ENCODE data around the gene DLD. TPM values are rescaled to one million over a fixed set of nuclear protein-coding genes. Genes with fewer than 3 reads are reported as not detected.
"Not testable (repeated sequence)": the region's sequence is repeated elsewhere in the genome, so short reads cannot be mapped to it uniquely, and the experiment has no call there.

Gene DLD
- total RNA-seq (2014; rRNA removed; shearing (Covaris generic)), result 163 and 168 TPM in 2 replicates

DNA sequence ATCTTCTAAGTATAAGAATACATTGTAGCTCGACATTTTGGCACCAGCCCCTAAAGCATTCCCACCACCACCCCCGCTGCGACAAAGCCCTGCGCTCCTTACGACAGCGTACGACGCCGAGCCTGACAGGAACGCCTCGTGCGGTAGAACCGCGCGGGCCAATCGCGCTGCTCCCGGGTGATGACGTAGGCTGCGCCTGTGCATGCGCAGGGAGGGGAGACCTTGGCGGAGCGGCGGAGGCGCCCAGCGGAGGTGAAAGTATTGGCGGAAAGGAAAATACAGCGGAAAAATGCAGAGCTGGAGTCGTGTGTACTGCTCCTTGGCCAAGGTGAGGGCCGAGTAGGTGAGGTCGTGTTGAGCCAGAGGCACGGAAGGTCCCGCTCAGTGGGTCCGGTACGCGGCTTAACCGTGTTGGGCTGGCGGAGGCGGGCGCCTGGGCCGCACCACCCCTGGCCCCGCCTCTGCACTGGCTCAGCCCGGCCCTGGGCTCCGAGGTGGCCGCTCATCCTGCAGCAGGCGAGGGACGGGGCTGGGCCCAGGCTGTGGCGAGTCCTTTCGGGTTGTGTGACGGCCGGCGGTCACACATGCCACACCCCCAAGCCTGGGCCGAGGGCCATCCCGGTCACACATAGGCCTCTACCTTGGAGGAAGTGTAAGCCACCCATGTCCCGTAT is at the start of gene DLD:
DLD (plus strand) TSS at position 222 of the 674 bp plus-strand sequence; CDS start at position 290, 68 bp downstream.
- peak; percentile 99 for DNase-seq (ENCODE audit: low read depth)

GRCh38 chr7:107842213-107842612 is 48.8 kb upstream of the DLD start:
- DNase-seq (ENCODE audit: low read depth), result no peak

DNA sequence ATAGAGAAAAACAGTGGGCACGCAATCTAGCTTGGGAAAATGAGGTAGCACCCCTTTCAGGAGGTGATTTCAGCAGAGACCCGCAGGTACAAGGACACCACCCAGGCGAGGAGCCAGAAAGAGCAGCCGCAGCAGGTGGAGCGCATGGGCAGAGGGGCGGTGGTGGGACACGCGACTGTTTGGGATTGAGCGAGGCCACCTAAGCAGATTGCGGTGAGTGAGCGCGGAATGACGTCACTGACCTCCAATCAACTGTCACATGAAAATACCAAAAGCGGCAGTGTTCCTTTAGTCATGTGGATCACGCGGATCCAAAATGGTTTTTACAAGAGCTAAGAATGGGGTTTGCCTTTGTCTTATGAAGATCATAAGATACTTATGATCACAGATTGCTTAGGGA is 47.8 kb upstream of the DLD start:
- no peak for DNase-seq (ENCODE audit: low read depth)

GRCh38 chr7:107846324-107846723 is 44.7 kb upstream of the DLD start:
- no peak for DNase-seq (ENCODE audit: low read depth)

DNA sequence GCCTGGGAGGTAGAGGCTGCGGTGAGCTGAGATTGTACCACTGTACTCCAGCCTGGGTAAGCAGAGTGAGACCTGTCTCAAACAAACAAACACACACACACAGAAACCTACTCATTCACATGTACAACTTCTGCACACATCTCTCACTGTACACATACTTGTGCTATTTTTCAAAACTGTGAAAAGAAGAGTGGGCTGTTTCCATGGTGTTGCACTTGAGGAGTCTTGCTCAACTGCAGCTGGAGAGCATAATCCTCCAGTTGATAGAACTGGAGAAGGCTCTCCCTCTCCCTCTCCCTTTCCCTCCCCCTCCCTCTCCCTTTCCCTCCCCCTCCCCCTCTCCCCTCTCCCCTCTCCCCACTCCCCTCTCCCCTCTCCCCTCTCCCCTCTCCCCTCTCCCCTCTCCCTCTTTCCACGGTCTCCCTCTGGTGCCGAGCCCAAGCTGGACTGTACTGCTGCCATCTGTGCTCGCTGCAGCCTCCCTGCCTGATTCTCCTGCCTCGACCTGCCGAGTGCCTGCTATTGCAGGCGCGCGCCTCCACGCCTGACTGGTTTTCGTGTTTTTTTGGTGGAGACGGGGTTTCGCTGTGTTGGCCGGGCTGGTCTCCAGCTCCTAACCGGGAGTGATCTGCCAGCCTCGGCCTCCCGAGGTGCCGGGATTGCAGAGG is 43.7 kb upstream of the DLD start:
- DNase-seq (ENCODE audit: low read depth), result no peak

- DNase-seq (ENCODE audit: low read depth), result not testable (repeated sequence)
These were observed 43.2 kb upstream of the DLD start for GRCh38 chr7:107847836-107848175.

DNA sequence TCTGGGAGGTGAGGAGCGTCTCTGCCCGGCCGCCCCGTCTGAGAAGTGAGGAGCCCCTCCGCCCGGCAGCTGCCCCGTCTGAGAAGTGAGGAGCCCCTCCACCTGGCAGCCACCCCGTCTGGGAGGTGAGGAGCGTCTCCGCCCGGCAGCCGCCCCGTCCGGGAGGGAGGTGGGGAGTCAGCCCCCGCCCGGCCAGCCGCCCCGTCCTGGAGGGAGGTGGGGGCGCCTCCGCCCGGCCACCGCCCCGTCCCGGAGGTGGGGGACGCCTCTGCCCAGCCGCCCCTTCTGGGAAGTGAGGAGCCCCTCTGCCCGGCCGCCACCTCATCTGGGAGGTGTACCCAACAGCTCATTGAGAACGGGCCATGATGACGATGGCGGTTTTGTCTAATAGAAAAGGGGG is 42.8 kb upstream of the DLD start:
- DNase-seq (ENCODE audit: low read depth), result not testable (repeated sequence)

GRCh38 chr7:107850216-107850615 is 40.8 kb upstream of the DLD start:
- DNase-seq (ENCODE audit: low read depth), result no peak

- no peak for DNase-seq (ENCODE audit: low read depth)
These were observed 40.3 kb upstream of the DLD start for GRCh38 chr7:107850643-107851042.

GRCh38 chr7:107854454-107854853 is 36.5 kb upstream of the DLD start:
- no peak for DNase-seq (ENCODE audit: low read depth)

- peak; percentile 61 for DNase-seq (ENCODE audit: low read depth)
These were observed 36.0 kb upstream of the DLD start for GRCh38 chr7:107854989-107855388.

DNA sequence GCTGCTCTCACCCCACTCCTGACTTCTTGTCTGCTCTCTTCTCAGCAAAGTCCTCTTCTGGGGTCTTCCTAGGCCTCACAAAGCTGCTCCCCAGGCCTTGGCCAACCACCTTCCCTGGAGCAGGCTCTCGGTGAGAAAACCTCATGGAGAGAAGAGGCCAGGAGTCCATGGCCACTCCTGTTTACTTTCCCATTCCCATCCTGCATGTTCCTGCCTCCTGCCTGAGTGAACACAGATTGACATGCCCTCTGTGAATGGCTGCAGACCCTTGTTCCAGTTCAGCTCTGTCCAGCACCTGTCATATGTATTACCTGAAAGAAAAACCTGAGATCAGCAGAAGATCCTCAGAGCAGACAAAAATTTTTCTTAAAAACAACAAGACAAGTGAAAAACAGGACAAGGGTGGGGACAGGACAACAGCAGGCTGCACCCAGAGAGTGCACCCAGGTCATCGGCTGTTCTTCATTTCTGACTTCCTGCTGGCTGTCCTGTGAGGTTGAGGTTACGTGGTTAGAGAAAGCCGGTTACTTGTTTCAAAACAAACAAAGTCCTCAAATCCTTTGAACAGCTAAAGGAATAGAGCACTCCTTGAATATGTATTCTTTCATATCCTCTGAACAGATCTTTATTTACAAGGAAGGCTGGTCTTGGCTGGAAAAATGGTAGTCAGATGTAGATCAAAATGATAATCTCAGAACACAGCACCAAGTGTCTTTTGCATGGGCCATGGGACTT is 34.0 kb upstream of the DLD start:
- DNase-seq (ENCODE audit: low read depth), result no peak

DNA sequence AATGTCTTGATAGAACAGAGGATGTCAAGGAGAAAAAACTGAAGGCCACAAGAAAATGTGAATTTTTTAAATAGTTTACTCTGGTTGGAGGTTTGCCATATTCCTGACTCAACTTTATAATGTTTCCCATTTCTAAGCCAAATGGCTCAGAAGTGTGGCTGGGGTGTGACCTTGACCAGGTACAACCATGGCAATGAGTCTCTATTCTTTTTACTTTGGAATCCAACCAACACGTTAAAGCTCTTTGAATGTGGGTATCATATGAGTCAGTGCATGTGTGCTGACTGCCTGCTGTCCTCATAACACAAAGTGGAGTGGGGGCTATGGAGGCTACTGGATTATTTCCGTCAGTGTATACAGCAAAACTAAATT is 33.5 kb upstream of the DLD start:
- no peak for DNase-seq (ENCODE audit: low read depth)

DNA sequence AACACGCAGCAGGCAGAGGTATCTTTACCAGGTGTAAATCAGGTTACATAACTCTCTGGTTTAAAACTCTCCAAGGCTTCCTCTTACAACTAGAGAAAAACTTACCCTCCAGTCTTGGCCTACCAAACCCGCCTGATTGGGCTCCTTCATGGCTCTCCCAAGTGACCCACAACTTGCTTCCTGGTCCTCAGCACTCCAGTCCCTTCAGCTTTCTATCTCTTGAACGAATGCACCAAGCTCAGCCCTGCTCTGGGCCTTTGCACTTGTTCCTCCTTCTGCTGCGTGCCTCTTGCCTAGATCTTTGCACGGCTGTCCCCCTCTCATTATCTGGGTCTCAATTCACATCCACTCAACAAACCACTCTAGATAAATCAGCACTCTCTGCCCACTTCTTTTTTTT is 32.7 kb upstream of the DLD start:
- no peak for DNase-seq (ENCODE audit: low read depth)

GRCh38 chr7:107860279-107860961 is 30.6 kb upstream of the DLD start:
- DNase-seq (ENCODE audit: low read depth), result no peak

- no peak for DNase-seq (ENCODE audit: low read depth)
These were observed 29.9 kb upstream of the DLD start for GRCh38 chr7:107860981-107861652.

- DNase-seq (ENCODE audit: low read depth), result no peak
These were observed 24.8 kb upstream of the DLD start for GRCh38 chr7:107865956-107866775.

GRCh38 chr7:107867858-107868466 is 23.0 kb upstream of the DLD start:
- DNase-seq (ENCODE audit: low read depth), result no peak

DNA sequence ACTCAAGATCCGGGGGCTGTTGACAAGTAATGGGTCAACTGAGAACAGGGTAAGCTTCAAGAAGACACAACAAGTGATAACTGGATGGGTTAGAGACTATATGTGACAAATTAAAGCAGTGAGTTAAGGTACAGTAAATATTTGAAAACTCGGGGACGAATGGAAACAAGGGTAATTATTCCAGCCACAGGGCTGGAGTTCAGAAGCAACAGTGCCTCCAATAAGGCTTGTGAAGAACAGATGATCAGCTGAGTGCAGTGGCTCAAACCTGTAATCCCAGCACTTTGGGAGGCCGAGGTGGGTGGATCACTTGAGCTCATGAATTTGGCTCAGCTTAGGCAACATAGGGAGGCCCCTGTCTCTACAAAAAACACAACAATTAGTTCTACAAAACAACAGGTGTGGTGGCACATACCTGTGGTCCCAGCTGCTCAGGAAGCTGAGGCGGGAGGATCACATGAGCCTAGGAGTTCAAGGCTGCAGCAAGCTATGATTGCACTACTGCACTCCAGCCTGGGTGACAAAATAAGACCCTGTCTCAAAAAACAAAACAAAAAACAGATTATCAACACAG is 20.5 kb upstream of the DLD start:
- no peak for DNase-seq (ENCODE audit: low read depth)

DNA sequence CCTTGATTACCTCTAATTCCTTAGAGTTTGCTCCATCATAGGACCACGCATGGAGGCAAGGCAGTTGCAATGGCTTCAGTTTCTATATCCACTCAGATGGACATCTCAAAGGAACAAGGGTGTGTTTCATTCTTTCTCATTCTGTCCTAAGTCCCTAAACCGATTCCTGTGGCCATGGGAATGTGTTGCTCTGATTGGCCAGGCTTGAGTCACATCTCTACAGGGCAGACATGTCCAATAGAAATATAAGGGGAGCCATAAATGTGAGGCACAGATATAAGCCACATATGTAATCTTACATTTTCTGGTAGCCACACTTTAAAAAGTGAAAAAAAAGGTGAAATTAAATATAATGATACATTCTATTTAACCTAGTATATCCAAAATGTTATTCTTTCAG is 16.9 kb upstream of the DLD start:
- no peak for DNase-seq (ENCODE audit: low read depth)

All from Daoy (cell line).